ENCODE measurements around the gene FER. TPM values are rescaled to one million over a fixed set of nuclear protein-coding genes. Genes with fewer than 3 reads are reported as not detected.
A peak's percentile ranks its signal among the peaks of the same experiment; 100 is the strongest.
"Not testable (repeated sequence)": the region's sequence is repeated elsewhere in the genome, so short reads cannot be mapped to it uniquely, and the experiment has no call there.

Gene FER
- total and polyA plus RNA-seq, 9 donors = 6.3 to 26.9 (median 9.7) TPM

DNA sequence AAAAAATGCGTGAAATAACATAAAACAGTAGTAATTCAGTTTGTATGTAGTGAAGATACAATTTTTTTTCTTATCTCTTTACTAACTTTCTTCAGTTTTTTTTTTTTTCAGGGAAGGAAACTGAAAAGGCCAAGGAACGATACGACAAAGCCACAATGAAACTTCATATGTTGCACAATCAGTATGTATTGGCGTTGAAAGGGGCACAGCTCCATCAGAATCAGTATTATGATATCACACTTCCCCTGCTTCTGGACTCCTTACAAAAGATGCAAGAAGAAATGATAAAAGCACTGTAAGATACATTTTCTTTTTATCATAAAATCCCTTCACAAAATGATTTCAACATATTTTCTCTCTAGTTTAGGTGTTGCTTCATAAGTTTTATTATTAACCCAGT, 120.0 kb downstream of the FER start:
- Histone ChIP-seq H3K27ac (ENCODE audit: low read length) (no peak overlapping the region), H3K4me1 (ENCODE audit: control insufficient read depth, insufficient read depth, low read length) (no peaks in the 10 kb centered on the region), H3K36me3 (ENCODE audit: control insufficient read depth, insufficient read depth, low read length) (no peaks in the 10 kb centered on the region), H3K4me3 (ENCODE audit: low read length) (no peak overlapping the region), H3K27me3 (ENCODE audit: control insufficient read depth, insufficient read depth, low read length) (no peaks in the 10 kb centered on the region), H3K9me3 (replicated peaks; ENCODE audit: control insufficient read depth, low read depth, low read length) (peaks cover 3% of the 10 kb centered on the region)
- DNase-seq = no peak
- no CpG with 5 or more reads among the region's 4 CpGs for WGBS (ENCODE audit: insufficient coverage)

DNA sequence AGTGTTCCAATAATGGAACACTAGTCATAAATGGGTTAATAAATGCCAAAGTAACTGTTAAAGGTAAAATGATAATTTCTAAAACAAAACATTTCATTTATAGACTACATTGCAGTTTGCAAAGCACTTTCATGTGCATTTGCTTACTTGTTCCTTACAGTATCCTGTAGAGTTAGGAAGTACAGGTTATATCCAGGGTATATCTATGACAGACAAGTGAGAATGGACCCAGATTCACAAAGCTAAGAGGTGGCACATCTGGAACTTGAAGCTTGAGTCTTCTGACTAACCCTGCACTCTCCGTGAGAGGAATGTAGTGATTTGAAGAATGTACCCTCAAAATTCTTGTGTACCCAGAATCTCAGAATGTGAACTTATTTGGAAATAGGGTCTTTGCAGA, 121.4 kb downstream of the FER start:
- WGBS (ENCODE audit: insufficient coverage) = no CpG with 5 or more reads among the region's 1 CpG

DNA sequence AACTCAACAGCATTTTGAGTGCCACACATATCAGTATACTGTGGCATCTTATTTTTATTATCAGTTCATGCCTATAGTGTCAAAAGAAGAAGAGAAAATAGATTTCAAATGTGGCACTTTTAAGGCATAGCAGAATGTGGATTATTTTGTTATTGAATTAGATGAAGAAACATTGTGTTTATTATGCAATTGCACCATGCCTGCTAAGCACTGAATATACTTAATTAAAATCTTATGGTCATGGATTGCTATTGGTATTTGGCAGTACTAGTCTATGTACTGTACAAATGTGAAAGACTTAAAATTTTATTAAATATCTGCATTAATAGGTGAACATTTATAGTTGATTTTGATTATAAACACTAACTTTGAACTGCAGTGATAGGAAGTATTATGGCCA, 128.8 kb downstream of the FER start:
- Histone ChIP-seq H3K27me3 (ENCODE audit: control insufficient read depth, insufficient read depth, low read length) (no peaks in the 10 kb centered on the region), H3K4me3 (ENCODE audit: low read length) (no peak overlapping the region), H3K9me3 (replicated peaks; ENCODE audit: control insufficient read depth, low read depth, low read length) (no peaks in the 10 kb centered on the region), H3K36me3 (ENCODE audit: control insufficient read depth, insufficient read depth, low read length) (no peaks in the 10 kb centered on the region), H3K27ac (ENCODE audit: low read length) (no peak overlapping the region), H3K4me1 (ENCODE audit: control insufficient read depth, insufficient read depth, low read length) (no peaks in the 10 kb centered on the region)
- no peak for DNase-seq

More for the DNA sequence above, 121.4 kb downstream of the FER start:
- Histone ChIP-seq H3K27me3 (ENCODE audit: control insufficient read depth, insufficient read depth, low read length) (no peaks in the 10 kb centered on the region), H3K4me3 (ENCODE audit: low read length) (no peak overlapping the region), H3K9me3 (replicated peaks; ENCODE audit: control insufficient read depth, low read depth, low read length) (peaks cover 3% of the 10 kb centered on the region), H3K27ac (ENCODE audit: low read length) (no peak overlapping the region), H3K36me3 (ENCODE audit: control insufficient read depth, insufficient read depth, low read length) (no peaks in the 10 kb centered on the region), H3K4me1 (ENCODE audit: control insufficient read depth, insufficient read depth, low read length) (no peaks in the 10 kb centered on the region)
- no peak for DNase-seq

DNA sequence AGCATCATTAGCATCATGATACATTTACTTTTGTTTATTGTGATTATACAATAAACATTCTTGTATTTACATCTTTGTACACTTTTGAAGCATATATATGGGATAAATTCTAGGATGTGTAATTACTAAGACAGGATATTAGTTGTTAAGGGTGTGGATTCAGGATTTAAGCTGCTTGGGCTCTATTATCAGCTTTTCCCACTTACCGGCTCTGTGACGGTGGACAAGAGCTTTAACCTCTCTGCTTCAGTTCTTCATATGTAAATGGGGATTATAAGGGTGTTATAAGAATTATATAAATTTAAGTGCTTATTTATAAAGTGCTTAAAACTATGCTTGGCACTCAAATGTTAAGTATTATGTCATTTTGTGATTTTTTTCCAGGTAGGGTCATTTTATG, 131.1 kb downstream of the FER start:
- H3K9me3 ChIP-seq (replicated peaks; ENCODE audit: control insufficient read depth, low read depth, low read length) = no peaks in the 10 kb centered on the region
- H3K4me3 ChIP-seq (ENCODE audit: low read length) = no peak overlapping the region
- no peak for DNase-seq
- no peak overlapping the region for H3K27ac ChIP-seq (ENCODE audit: low read length)
- no CpG with 5 or more reads among the region's 2 CpGs for WGBS (ENCODE audit: insufficient coverage)
- H3K4me1 ChIP-seq (ENCODE audit: control insufficient read depth, insufficient read depth, low read length) = no peaks in the 10 kb centered on the region
- H3K36me3 ChIP-seq (ENCODE audit: control insufficient read depth, insufficient read depth, low read length) = no peaks in the 10 kb centered on the region
- H3K27me3 ChIP-seq (ENCODE audit: control insufficient read depth, insufficient read depth, low read length) = no peaks in the 10 kb centered on the region

DNA sequence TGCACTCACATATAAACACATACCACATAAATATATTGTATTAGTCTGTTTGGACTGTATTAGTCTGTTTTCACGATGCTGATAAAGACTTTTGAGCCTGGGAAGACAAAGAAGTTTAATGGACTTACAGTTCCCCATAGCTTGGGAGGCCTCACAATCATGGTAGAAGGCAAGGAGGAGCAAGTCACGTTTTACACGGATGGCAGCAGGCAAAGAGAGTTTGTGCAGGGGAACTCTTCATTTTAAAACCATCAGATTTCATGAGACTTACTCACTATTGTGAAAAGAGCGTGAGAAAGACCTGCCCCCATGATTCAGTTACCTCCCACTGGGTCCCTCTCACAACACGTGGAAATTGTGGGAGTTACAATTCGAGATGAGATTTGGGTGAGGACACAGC, 133.4 kb downstream of the FER start:
- Histone ChIP-seq H3K27ac (ENCODE audit: low read length) (no peak overlapping the region), H3K4me3 (ENCODE audit: low read length) (no peak overlapping the region), H3K9me3 (replicated peaks; ENCODE audit: control insufficient read depth, low read depth, low read length) (no peaks in the 10 kb centered on the region), H3K27me3 (ENCODE audit: control insufficient read depth, insufficient read depth, low read length) (no peaks in the 10 kb centered on the region), H3K4me1 (ENCODE audit: control insufficient read depth, insufficient read depth, low read length) (no peaks in the 10 kb centered on the region), H3K36me3 (ENCODE audit: control insufficient read depth, insufficient read depth, low read length) (peaks cover 3% of the 10 kb centered on the region)
- WGBS (ENCODE audit: insufficient coverage) = 100% methylated on average over 1 of the region's 6 CpGs
- DNase-seq = no peak

DNA sequence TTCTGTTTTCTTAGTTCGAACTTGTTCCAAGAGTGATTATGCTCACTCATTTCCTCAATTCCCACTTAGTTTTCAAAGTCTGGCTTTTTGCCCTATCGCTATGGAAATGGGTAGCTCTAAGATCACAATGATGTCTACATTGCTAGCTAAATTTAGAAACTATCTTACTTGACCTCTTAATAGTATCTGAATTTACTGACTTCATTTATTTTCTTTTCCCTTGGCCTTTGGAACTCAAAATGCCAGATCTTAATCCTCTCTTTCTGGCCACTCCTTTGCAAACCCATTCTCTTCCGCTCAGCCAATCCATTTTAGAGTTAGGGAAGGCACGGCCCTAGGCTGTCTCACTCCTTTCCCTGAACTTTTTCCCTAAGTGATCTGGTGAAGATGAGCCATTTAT, 137.0 kb downstream of the FER start:
- 40% methylated on average over 1 of the region's 4 CpGs for WGBS (ENCODE audit: insufficient coverage)
- Histone ChIP-seq H3K9me3 (replicated peaks; ENCODE audit: control insufficient read depth, low read depth, low read length) (no peaks in the 10 kb centered on the region), H3K36me3 (ENCODE audit: control insufficient read depth, insufficient read depth, low read length) (peaks cover 5% of the 10 kb centered on the region), H3K27me3 (ENCODE audit: control insufficient read depth, insufficient read depth, low read length) (no peaks in the 10 kb centered on the region), H3K27ac (ENCODE audit: low read length) (no peak overlapping the region), H3K4me1 (ENCODE audit: control insufficient read depth, insufficient read depth, low read length) (no peaks in the 10 kb centered on the region), H3K4me3 (ENCODE audit: low read length) (no peak overlapping the region)
- DNase-seq = peak; percentile 87

DNA sequence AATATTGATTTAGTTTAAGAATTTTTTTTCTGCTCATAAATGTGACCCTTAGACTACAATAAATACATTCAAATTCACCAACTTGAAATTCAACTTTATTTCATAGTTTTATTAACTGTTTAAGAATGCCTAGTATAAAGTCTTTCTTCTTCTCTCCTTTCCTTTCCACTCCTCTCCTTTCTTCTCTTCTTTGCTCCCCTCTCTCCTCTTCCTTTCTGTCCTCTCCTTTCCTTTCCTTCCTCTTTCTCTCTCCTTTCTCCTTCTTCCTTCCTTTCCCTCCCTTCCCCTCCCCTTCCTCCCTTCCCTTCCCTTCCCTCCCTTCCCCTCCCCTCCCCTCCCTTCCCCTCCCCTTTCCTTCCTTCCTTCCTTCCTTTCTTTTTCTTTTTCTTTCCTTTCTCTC, 150.6 kb downstream of the FER start:
- DNase-seq = no peak
- H3K4me1 ChIP-seq (ENCODE audit: control insufficient read depth, insufficient read depth, low read length) = no peaks in the 10 kb centered on the region
- H3K27me3 ChIP-seq (ENCODE audit: control insufficient read depth, insufficient read depth, low read length) = no peaks in the 10 kb centered on the region
- H3K4me3 ChIP-seq (ENCODE audit: low read length) = no peak overlapping the region
- H3K9me3 ChIP-seq (replicated peaks; ENCODE audit: control insufficient read depth, low read depth, low read length) = no peaks in the 10 kb centered on the region
- H3K36me3 ChIP-seq (ENCODE audit: control insufficient read depth, insufficient read depth, low read length) = peaks cover 8% of the 10 kb centered on the region
- H3K27ac ChIP-seq (ENCODE audit: low read length) = no peak overlapping the region

DNA sequence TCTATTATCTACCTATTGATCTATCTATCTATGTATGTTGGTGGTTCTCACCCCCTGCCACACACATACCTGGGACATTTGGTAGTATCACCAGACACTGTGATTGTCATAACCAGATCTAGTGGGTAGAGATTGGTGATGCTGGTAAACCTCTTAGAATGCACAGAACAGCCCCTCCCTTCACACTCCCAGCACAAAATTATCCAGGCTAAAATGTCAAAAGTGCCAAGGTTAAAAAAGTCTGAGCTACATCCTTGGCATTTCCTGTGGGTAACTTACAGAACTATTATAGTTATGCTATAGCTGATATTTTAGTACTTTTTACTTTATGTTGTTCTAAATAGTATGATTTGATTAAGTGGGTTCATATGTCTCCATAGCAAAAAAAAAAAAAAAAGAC, 151.0 kb downstream of the FER start:
- Histone ChIP-seq H3K4me1 (ENCODE audit: control insufficient read depth, insufficient read depth, low read length) (no peaks in the 10 kb centered on the region), H3K9me3 (replicated peaks; ENCODE audit: control insufficient read depth, low read depth, low read length) (no peaks in the 10 kb centered on the region), H3K27ac (ENCODE audit: low read length) (no peak overlapping the region), H3K4me3 (ENCODE audit: low read length) (no peak overlapping the region), H3K27me3 (ENCODE audit: control insufficient read depth, insufficient read depth, low read length) (no peaks in the 10 kb centered on the region), H3K36me3 (ENCODE audit: control insufficient read depth, insufficient read depth, low read length) (peaks cover 8% of the 10 kb centered on the region)
- no peak for DNase-seq

DNA sequence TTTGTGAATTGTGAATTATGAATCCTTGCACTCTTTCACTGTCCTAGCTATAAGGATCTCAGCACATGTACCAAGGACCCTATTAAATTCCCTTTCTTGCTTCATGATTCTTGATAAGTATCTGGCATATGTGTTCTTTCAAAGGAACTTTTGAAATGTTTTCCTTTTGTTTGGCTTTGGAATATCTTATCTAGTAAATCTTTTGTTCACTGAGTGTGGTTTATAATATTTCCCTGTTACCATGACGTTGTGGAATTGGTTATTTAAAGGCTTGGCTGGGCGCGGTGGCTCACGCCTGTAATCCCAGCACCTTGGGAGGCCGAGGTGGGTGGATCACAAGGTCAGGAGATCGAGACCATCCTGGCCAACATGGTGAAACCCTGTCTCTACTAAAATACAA, 151.5 kb downstream of the FER start:
- not testable (repeated sequence) for H3K9me3 ChIP-seq (replicated peaks; ENCODE audit: control insufficient read depth, low read depth, low read length); H3K36me3 ChIP-seq (ENCODE audit: control insufficient read depth, insufficient read depth, low read length); H3K4me3 ChIP-seq (ENCODE audit: low read length); H3K4me1 ChIP-seq (ENCODE audit: control insufficient read depth, insufficient read depth, low read length); DNase-seq; H3K27me3 ChIP-seq (ENCODE audit: control insufficient read depth, insufficient read depth, low read length); H3K27ac ChIP-seq (ENCODE audit: low read length)
- no CpG with 5 or more reads among the region's 6 CpGs for WGBS (ENCODE audit: insufficient coverage)

DNA sequence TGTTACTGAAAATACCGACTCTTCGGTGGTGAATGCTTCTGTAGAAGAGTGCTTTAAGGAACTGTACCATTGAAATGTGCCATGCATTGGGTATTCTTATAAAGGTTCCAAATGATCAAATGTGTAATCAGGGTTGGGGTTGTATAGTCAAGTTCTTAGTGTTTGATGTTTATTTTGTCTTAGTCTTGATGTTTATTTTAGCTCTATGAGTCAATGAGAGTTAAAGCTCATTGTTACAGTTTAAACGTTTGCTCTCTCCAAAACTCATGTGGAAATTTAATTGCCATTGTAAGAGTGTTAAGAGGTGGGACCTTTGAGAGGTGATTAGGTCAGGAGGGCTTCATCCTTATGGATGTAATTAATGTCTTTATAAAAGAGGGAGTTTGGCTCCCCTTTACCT, 153.0 kb downstream of the FER start:
- 100% methylated on average over 2 of the region's 3 CpGs for WGBS (ENCODE audit: insufficient coverage)

DNA sequence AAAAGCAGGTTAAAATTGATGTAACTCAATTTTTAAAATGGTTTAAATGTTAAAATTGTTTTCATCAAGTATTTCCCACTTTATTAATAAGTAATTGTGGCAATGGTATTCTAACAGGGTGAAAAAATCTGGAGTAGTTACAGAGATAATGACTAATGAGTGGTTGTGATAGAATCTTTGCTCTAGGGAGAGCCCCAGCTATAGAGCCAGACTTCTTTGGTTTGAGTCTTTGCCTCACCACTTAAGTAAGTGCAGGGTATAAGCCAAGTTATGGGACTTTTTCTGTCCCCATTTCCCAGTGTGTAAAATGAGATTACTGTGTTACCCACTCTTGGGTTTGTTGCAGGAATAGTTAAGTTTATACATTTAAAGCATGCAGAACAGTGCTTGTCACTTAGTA, 158.1 kb downstream of the FER start:
- no peak overlapping the region for H3K4me3 ChIP-seq (ENCODE audit: low read length)
- no peaks in the 10 kb centered on the region for H3K9me3 ChIP-seq (replicated peaks; ENCODE audit: control insufficient read depth, low read depth, low read length)
- DNase-seq = no peak

More for the DNA sequence above, 153.0 kb downstream of the FER start:
- DNase-seq = no peak
- Histone ChIP-seq H3K4me1 (ENCODE audit: control insufficient read depth, insufficient read depth, low read length) (no peaks in the 10 kb centered on the region), H3K36me3 (ENCODE audit: control insufficient read depth, insufficient read depth, low read length) (peaks cover 3% of the 10 kb centered on the region), H3K27ac (ENCODE audit: low read length) (no peak overlapping the region), H3K4me3 (ENCODE audit: low read length) (no peak overlapping the region), H3K9me3 (replicated peaks; ENCODE audit: control insufficient read depth, low read depth, low read length) (no peaks in the 10 kb centered on the region), H3K27me3 (ENCODE audit: control insufficient read depth, insufficient read depth, low read length) (no peaks in the 10 kb centered on the region)

More for the DNA sequence above, 158.1 kb downstream of the FER start:
- Histone ChIP-seq H3K27me3 (ENCODE audit: control insufficient read depth, insufficient read depth, low read length) (no peaks in the 10 kb centered on the region), H3K36me3 (ENCODE audit: control insufficient read depth, insufficient read depth, low read length) (peaks cover 2% of the 10 kb centered on the region), H3K4me1 (ENCODE audit: control insufficient read depth, insufficient read depth, low read length) (no peaks in the 10 kb centered on the region), H3K27ac (ENCODE audit: low read length) (no peak overlapping the region)

Data from muscle of leg (tissue), 11 donors.